Body of pancreas (tissue), 4 donors: ENCODE measurements around the gene EDC4.

Experiments used
- CTCF ChIP-seq, 7 experiments: fragments of 450-650 bp in 4 of 7; fragments of 200-600 bp in 3 of 7; sonication (generic) in 3 of 7; IDR thresholded peaks; one replicate each; pipeline ENCODE4 v1.5.1; 2016 to 2019; ENCODE audit warnings: antibody characterized with exemption in 7 of 7
- POLR2A ChIP-seq, 3 donors: fragments of 450-650 bp; IDR thresholded peaks; one replicate each; pipeline ENCODE4 v1.6.1; 2016; ENCODE audit warnings: antibody characterized with exemption in 3 of 3, mild to moderate bottlenecking in 2 of 3

- peak; percentile 65 to 97 (median 94) for TF ChIP-seq CTCF (IDR thresholded peaks at IDR 0.05)
- TF ChIP-seq POLR2A (IDR thresholded peaks at IDR 0.05) = peak; percentile 37 to 50 (median 41)
Observed at GRCh38 chr16:67841816-67842508, 30.9 kb upstream of the EDC4 start, which contains the start of gene THAP11.
